ENCODE data around the gene OXLD1.

Gene OXLD1

GRCh38 chr17:81666342-81667191, at the start of gene OXLD1, which contains the start of gene CCDC137:
Gene OXLD1, minus strand, starts transcription at chr17:81666605. Its CDS starts 28 bp downstream, at chr17:81666577.
Gene CCDC137, plus strand, starts transcription at chr17:81666737. Its CDS starts 30 bp downstream, at chr17:81666767.
- DNase-seq, result peak; percentile 98

DNA sequence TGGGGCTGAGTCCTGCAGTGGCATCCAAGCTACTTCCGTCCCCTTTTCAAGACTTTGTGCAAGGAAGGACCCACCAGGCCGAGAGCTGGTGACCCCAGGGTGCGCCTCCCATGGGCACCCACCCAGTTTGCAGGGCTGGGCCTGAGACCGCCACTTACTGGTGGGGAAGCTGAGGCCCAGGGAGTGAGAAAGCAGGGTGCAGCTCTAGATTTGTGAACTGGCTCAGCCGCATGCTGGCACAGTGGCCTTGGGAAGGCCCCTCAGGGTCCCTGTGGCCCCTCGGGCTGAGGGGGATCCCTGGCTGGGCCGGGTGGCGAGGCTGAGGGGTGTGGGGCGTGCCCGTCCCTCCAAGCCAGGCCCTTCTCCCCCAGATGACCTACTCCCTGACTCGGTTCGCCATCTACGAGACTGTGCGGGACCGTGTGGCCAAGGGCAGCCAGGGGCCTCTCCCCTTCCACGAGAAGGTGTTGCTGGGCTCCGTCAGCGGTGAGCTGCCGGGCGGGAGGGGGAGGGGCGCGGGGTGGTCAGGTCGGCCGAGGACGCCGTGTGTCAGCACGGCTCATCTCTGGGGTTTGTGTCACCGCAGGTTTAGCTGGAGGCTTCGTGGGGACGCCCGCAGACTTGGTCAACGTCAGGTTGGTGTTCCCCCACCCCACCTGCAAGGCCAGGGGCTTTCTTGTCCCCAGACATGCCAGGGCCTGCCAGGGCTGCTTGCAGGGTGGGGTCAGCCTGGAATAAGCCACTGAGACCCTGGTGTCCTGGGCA, 48.9 kb upstream of the OXLD1 start:
- no peak for DNase-seq

GRCh38 chr17:81714412-81715106, 48.2 kb upstream of the OXLD1 start:
- DNase-seq, result no peak

GRCh38 chr17:81713556-81714411, 47.4 kb upstream of the OXLD1 start:
- DNase-seq, result no peak

- DNase-seq, result no peak
These were observed 46.7 kb upstream of the OXLD1 start for GRCh38 chr17:81713004-81713555.

GRCh38 chr17:81712468-81713003, 46.1 kb upstream of the OXLD1 start:
- no peak for DNase-seq

DNA sequence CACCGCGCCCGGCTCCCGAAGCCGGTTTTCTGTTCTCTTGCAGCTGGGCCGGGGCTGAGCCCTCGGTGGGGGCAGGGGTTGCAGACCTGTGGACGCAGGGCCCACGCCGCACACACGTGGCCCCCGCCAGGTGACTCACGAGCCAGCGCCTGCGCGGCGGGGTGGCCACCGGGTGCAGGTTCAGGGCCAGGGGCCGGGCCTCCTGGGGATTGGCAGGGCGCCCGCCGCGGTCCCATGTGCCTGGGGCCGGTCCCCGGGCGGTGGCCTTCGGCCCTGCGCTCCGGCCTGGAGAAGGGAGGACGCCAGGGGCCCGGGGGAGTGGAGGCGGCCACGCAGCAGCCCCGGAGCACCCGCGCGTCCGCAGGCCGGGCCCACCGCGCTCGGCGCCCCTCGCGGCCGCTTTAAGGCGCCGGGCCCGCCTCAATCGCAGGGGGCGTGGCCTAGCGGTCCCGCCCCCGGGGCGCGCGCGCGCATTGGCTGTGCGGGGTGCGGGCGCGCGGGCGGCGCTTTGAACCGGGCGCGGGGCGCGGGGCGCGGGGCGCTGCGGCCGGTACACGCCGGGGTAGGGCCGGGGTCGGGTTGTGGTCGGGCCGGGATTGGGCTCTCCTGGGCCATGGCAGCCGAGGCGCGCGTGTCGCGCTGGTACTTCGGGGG, 45.5 kb upstream of the OXLD1 start, which contains the start of gene SLC25A10:
Gene SLC25A10, plus strand, starts transcription at position 471 of the 654 bp plus-strand sequence. Its CDS starts 143 bp downstream, at position 614.
- peak; percentile 68 for DNase-seq

GRCh38 chr17:81710514-81711308, 44.3 kb upstream of the OXLD1 start:
- no peak for DNase-seq

DNA sequence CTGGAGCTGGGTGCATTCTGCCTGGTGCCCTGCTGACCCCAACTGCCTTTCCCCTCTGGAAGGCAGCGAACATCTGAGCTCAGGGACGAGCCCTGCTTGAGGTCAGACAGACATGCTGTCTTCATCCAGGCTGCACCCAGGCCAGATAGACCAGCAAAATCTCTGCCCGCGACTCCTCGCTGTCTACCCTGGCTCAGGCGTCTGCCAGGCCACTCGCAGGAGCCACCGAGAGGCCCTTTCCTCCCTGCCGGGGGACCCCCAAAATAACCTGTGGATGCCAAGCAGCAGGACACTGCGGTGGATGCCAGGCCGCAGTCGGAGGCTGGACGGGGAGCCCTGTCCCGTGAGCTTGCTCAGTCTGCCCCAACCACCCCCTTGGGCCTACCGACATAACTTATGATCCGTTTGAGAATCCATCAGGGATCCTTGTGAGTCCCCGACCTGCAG, 42.4 kb upstream of the OXLD1 start:
- DNase-seq, result no peak

GRCh38 chr17:81707725-81708646, 41.6 kb upstream of the OXLD1 start:
- DNase-seq, result no peak

- no peak for DNase-seq
These were observed 40.6 kb upstream of the OXLD1 start for GRCh38 chr17:81706757-81707624.

- DNase-seq, result no peak
These were observed 39.8 kb upstream of the OXLD1 start for GRCh38 chr17:81706232-81706611.

DNA sequence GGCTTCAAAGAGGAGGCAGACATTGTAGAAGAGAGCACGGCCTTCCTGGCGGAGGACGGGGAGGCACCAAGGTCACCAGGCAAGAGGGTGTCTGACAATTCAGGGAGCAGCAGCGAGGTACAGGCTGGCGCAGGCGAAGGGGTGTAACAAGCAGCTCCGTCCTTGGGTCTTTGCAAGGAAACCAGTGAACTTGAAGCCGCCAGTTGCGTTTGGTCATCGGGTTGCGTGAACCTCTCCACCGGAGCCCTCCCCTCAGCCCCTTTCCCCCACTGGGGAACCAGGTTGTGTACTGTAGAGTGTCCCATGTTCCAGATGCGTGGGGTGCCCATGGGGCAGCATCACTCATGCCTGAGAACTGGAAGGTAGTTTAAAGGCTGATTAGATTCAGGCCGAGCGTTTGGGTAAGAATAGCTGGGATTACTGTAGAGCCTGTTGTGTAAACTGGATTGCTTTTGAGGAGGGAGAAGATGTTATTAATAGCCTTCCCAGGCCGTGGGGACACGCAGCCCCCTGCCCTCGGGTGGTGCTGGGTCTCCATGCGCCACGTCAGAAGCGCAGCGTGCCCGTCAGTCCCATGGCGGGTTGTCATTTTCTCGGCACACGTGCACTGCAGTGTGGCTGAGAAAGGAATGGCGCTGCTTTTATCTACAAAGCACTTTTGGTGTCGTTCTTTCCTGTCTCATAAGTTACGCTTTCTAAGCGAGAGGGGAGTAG, 39.3 kb upstream of the OXLD1 start:
- no peak for DNase-seq

DNA sequence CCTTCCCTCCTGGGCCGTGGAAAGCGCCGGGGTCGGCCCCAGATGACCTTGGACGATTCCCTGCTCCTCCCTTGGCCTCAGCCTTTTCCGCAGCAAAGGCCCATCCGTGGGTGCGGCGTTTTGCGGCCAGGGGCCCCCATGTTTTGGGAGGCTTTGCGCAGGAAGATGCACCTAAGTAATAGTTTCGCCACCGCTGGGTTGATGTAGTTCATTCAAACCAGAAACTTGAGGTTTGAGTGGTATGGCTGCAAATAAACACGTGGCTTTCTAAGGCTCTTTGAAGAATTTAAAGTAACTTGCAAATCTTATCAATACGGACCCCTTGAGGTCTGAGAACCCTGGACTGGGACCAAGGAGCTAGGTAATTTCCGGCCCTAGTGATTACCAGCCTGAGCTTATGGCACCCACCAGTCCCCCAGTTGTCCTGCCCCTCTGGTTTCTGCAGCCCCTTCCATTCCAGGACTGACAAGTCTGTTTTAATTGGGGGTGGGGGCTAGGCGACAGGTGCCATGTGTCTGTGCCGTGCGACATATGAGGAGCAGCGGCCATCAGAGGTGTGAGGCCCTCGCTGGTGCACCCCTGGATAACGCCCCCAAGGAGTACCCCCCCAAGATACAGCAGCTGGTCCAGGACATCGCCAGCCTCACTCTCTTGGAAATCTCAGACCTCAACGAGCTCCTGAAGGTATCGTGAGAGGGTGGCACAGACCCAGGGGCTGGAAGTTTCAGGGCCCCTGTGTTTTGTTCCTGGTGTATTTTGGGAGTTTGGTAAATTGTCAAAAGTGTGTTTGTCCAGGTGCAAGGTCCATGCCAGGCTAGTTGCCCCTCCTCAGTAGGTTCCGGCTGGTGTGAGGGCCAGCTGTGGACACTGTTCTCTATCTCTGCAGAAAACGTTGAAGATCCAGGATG, 37.6 kb upstream of the OXLD1 start:
- DNase-seq, result no peak

GRCh38 chr17:81702934-81703746, 36.7 kb upstream of the OXLD1 start, which contains the start of gene MRPL12:
Gene MRPL12, plus strand, starts transcription at chr17:81703367. Its CDS starts 135 bp downstream, at chr17:81703502.
- peak; percentile 96 for DNase-seq
